SH-SY5Y (cell line): ENCODE data around the gene VDAC2.

Experiments used
- GATA2 ChIP-seq: IDR thresholded peaks from 2 replicates; pipeline ENCODE4 v1.6.1; 2011; ENCODE audit warnings: mild to moderate bottlenecking, low read depth, low read length
- GATA3 ChIP-seq: IDR thresholded peaks from 2 replicates; pipeline ENCODE4 v1.6.1; 2011; ENCODE audit warnings: low read depth, mild to moderate bottlenecking, low read length, moderate library complexity

GRCh38 chr10:75272896-75273295 is 62.3 kb downstream of the VDAC2 start:
- no peak for TF ChIP-seq GATA2
- TF ChIP-seq GATA3: no peak
